ENCODE results near the gene DKK1.

The DKK1 gene

GRCh38 chr10:52316500-52316899 lies 2.4 kb downstream of the DKK1 start:
- Histone ChIP-seq H3K4me3 (ENCODE audit: low read depth, low read length) (no peak overlapping the region), H3K36me3 (ENCODE audit: control insufficient read depth in 2 of 2, insufficient read depth in 1 of 2, low read length in 2 of 2) (peaks cover 0 to 4% of the 10 kb centered on the region in 2 experiments; a peak in 1 of 3 replicates), H3K4me1 (ENCODE audit: control insufficient read depth, insufficient read depth, low read length) (no peaks in the 10 kb centered on the region), H3K27ac (ENCODE audit: extremely low read depth, low read depth, low read length) (no peak overlapping the region), H3K9me3 (ENCODE audit: control insufficient read depth, insufficient read depth, low read depth, low read length) (no peaks in the 10 kb centered on the region)
- CTCF ChIA-PET: interaction anchor here (1.0 to 1.5 kb wide), 3 partner anchors 164 to 250 kb away, joined by 3 to 5 read pairs (median 4); no protein-coding TSS in a partner anchor
- TF ChIP-seq ZNF585B (tag by site-specific recombination; IDR thresholded peaks at IDR 0.05): no peak
- no peak for TF ChIP-seq YY1 (tag by site-specific recombination; IDR thresholded peaks at IDR 0.05)
- no peak for TF ChIP-seq GLIS1 (tag by site-specific recombination; IDR thresholded peaks at IDR 0.05)
- TF ChIP-seq IKZF3 (tag by site-specific recombination; IDR thresholded peaks at IDR 0.05): no peak
- no peak for TF ChIP-seq ZNF571 (tag by site-specific recombination; IDR thresholded peaks at IDR 0.05)
- TF ChIP-seq KLF9 (tag by site-specific recombination; IDR thresholded peaks at IDR 0.05; ENCODE audit: low read depth): no peak
- TF ChIP-seq ZFP41 (tag by site-specific recombination; IDR thresholded peaks at IDR 0.05; ENCODE audit: borderline replicate concordance): no peak
- no peak for TF ChIP-seq ZNF2 (tag by site-specific recombination; IDR thresholded peaks at IDR 0.05)
- no peak for TF ChIP-seq BCL6B (tag by site-specific recombination; IDR thresholded peaks at IDR 0.05)
- TF ChIP-seq ZBTB20 (tag by site-specific recombination; IDR thresholded peaks at IDR 0.05): no peak
- TF ChIP-seq FEZF1 (tag by site-specific recombination; IDR thresholded peaks at IDR 0.05): no peak
- no peak for TF ChIP-seq ZNF202 (tag by site-specific recombination; IDR thresholded peaks at IDR 0.05; ENCODE audit: borderline replicate concordance)
- TF ChIP-seq ZNF157 (tag by site-specific recombination; IDR thresholded peaks at IDR 0.05): no peak
- no peak for TF ChIP-seq ZNF266 (tag by site-specific recombination; IDR thresholded peaks at IDR 0.05; ENCODE audit: low read depth)
- TF ChIP-seq ZNF302 (tag by site-specific recombination; IDR thresholded peaks at IDR 0.05; ENCODE audit: low read depth): no peak
- POLR2A ChIA-PET: no interaction called here

- peaks cover 0 to 4% of the 10 kb centered on the region in 2 experiments; a peak in 1 of 3 replicates for H3K36me3 ChIP-seq (ENCODE audit: control insufficient read depth in 2 of 2, insufficient read depth in 1 of 2, low read length in 2 of 2)
- no peak overlapping the region for H3K4me3 ChIP-seq (ENCODE audit: low read depth, low read length)
- ChIA-PET POLR2A (no interaction called here), CTCF (interaction anchor here (1.1 kb wide), 2 partner anchors 10 to 170 kb away, joined by 3 to 4 read pairs; no protein-coding TSS in a partner anchor)
- TF ChIP-seq, protein P1, sequence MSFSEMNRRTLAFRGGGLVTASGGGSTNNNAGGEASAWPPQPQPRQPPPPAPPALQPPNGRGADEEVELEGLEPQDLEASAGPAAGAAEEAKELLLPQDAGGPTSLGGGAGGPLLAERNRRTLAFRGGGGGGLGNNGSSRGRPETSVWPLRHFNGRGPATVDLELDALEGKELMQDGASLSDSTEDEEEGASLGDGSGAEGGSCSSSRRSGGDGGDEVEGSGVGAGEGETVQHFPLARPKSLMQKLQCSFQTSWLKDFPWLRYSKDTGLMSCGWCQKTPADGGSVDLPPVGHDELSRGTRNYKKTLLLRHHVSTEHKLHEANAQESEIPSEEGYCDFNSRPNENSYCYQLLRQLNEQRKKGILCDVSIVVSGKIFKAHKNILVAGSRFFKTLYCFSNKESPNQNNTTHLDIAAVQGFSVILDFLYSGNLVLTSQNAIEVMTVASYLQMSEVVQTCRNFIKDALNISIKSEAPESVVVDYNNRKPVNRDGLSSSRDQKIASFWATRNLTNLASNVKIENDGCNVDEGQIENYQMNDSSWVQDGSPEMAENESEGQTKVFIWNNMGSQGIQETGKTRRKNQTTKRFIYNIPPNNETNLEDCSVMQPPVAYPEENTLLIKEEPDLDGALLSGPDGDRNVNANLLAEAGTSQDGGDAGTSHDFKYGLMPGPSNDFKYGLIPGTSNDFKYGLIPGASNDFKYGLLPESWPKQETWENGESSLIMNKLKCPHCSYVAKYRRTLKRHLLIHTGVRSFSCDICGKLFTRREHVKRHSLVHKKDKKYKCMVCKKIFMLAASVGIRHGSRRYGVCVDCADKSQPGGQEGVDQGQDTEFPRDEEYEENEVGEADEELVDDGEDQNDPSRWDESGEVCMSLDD (tag by site-specific recombination; IDR thresholded peaks at IDR 0.05): no peak
- TF ChIP-seq ZBTB6 (tag by site-specific recombination; IDR thresholded peaks at IDR 0.05): no peak
- TF ChIP-seq ZEB2 (tag by site-specific recombination; IDR thresholded peaks at IDR 0.05): no peak
- TF ChIP-seq TRIM28 (IDR thresholded peaks at IDR 0.05; ENCODE audit: borderline replicate concordance, low read length): no peak
- no peak for TF ChIP-seq ZNF514 (tag by site-specific recombination; IDR thresholded peaks at IDR 0.05)
- TF ChIP-seq FEZF1 (tag by site-specific recombination; IDR thresholded peaks at IDR 0.05): no peak
- TF ChIP-seq ZNF433 (tag by site-specific recombination; IDR thresholded peaks at IDR 0.05; ENCODE audit: low read depth): no peak
- TF ChIP-seq ZNF248 (tag by site-specific recombination; IDR thresholded peaks at IDR 0.05): no peak
- TF ChIP-seq ZNF830 (tag by site-specific recombination; IDR thresholded peaks at IDR 0.05; ENCODE audit: low read depth): no peak
- TF ChIP-seq BCL11B (tag by site-specific recombination; IDR thresholded peaks at IDR 0.05; ENCODE audit: low read depth): no peak
- no peak for TF ChIP-seq ZNF510 (tag by site-specific recombination; IDR thresholded peaks at IDR 0.05; ENCODE audit: insufficient replicate concordance)
- H3K9me3 ChIP-seq (ENCODE audit: control insufficient read depth, insufficient read depth, low read depth, low read length): no peaks in the 10 kb centered on the region
- no peak overlapping the region for H3K27ac ChIP-seq (ENCODE audit: extremely low read depth, low read depth, low read length)
- H3K4me1 ChIP-seq (ENCODE audit: control insufficient read depth, insufficient read depth, low read length): no peaks in the 10 kb centered on the region
These were observed 4.1 kb downstream of the DKK1 start for GRCh38 chr10:52318136-52318701.
